Right lobe of liver (tissue), 6 donors: ENCODE results near the gene SH3GL2. TPM values are rescaled to one million over a fixed set of nuclear protein-coding genes. Genes with fewer than 3 reads are reported as not detected.

Experiments
- ATAC-seq, 4 donors: fragments of 200-7000 bp; cut with Tn5 transposase; one replicate each; pipeline ENCODE4 v1.9.1; 2020; ENCODE audit warnings: mild to moderate bottlenecking in 4 of 4, moderate library complexity in 4 of 4
- DNase-seq, 3 donors: peaks; one replicate each; pipeline ENCODE4 v3.0.0-alpha.2; 2020
- H3K27ac ChIP-seq, 3 donors: fragments of 200-600 bp; one replicate each; pipeline ENCODE4 v1.8.0; 2022
- H3K27me3 ChIP-seq, 2 donors: fragments of 200-600 bp; one replicate each; pipeline ENCODE4 v1.8.0; 2022
- H3K36me3 ChIP-seq, 4 donors: fragments of 200-600 bp; sonication (generic) in 1 of 4; one replicate each; pipeline versions ENCODE4 v1.5.1 to v1.8.0; 2017 to 2022; ENCODE audit warnings: control low read depth in 1 of 4
- H3K4me1 ChIP-seq, 4 donors: fragments of 200-600 bp; sonication (generic) in 1 of 4; one replicate each; pipeline versions ENCODE4 v1.5.1 to v1.8.0; 2017 to 2022; ENCODE audit warnings: control low read depth in 1 of 4
- H3K4me3 ChIP-seq, 3 donors: fragments of 200-600 bp; one replicate each; pipeline ENCODE4 v1.8.0; 2022
- H3K9me3 ChIP-seq, 4 donors: fragments of 200-600 bp; sonication (generic) in 1 of 4; one replicate each; pipeline versions ENCODE4 v1.5.1 to v1.8.0; 2017 to 2022; ENCODE audit warnings: control low read depth in 1 of 4
- CTCF ChIP-seq, 4 donors: fragments of 200-600 bp in 3 of 4; fragments of 450-650 bp in 1 of 4; IDR thresholded peaks; one replicate each; pipeline versions ENCODE4 v1.5.1 to v1.8.0; 2016 to 2022; ENCODE audit warnings: antibody characterized with exemption in 4 of 4, mild to moderate bottlenecking in 2 of 4
- POLR2A ChIP-seq: fragments of 450-650 bp; IDR thresholded peaks from one replicate; pipeline ENCODE4 v1.6.1; 2017; ENCODE audit warnings: antibody characterized with exemption, mild to moderate bottlenecking
- WGBS: methylation state at CpG from one replicate; pipeline ENCODE4 v1.1.6; 2018; ENCODE audit warnings: low coverage, low lambda C conversion rate; ENCODE audit not compliant: insufficient coverage; ENCODE audit errors: missing lambda C conversion rate; 5-methylcytosine and 5-hydroxymethylcytosine counted together
- intact Hi-C, 2 donors: fragments of 100-400 bp; cut with DNase I; formaldehyde crosslinking; loops; one replicate each; pipeline versions ENCODE4 v1.11.2 to v1.14.1; 2022
- total RNA-seq, 6 experiments: library from RNA; depleted of rRNA in 2 of 6; stranded (reverse); fragments of >200 nt in 2 of 6; fragmentation: NEBNext Ultra II Directional in 3 of 6; extraction: Animal tissue kit (Norgen Biotek cat#: 25700) in 3 of 6; gene quantifications; one replicate each; pipeline versions ENCODE4 v1.1.0 to v1.2.4, GENCODE V29; 2016 to 2023
- donor health status: DM: no; HTN: yes; CAD: no.
- donor health status: DM: no; HTN: no; CAD: no.
- donor health status: DM: no; HTN: no; CAD: no.
- donor health status: DM: no; HTN: yes; CAD: no.
- donor health status: DM: no; HTN: yes; CAD: no.

SH3GL2 gene
- total RNA-seq, 6 experiments from 2014 or later = 0.07 to 0.09 TPM; not detected in 4

- no peaks in the 10 kb centered on the region for H3K27me3 ChIP-seq
- ATAC-seq (no peak), DNase-seq (no peak)
- H3K4me1 ChIP-seq = no peaks in the 10 kb centered on the region
- no peak for TF ChIP-seq POLR2A
- no peak for TF ChIP-seq CTCF (IDR thresholded peaks at IDR 0.05)
- no peaks in the 10 kb centered on the region for H3K36me3 ChIP-seq
- intact Hi-C loops = no loop called here
- H3K9me3 ChIP-seq = no peaks in the 10 kb centered on the region
- H3K4me3 ChIP-seq = no peak overlapping the region
- H3K27ac ChIP-seq = no peak overlapping the region
Observed at GRCh38 chr9:17648516-17648915, 69.7 kb downstream of the SH3GL2 start.

GRCh38 chr9:17651725-17652124 is 72.9 kb downstream of the SH3GL2 start:
- TF ChIP-seq POLR2A (no peak), CTCF (IDR thresholded peaks at IDR 0.05) (no peak)
- Histone ChIP-seq H3K4me3 (no peak overlapping the region), H3K27me3 (no peaks in the 10 kb centered on the region), H3K4me1 (no peaks in the 10 kb centered on the region), H3K27ac (no peak overlapping the region), H3K9me3 (no peaks in the 10 kb centered on the region), H3K36me3 (no peaks in the 10 kb centered on the region)
- 46% methylated on average over 1 of the region's 1 CpG for WGBS
- DNase-seq (no peak), ATAC-seq (no peak)
- intact Hi-C loops = no loop called here

- H3K4me3 ChIP-seq = no peak overlapping the region
- DNase-seq = no peak
- H3K9me3 ChIP-seq = no peaks in the 10 kb centered on the region
- TF ChIP-seq CTCF (IDR thresholded peaks at IDR 0.05) (no peak), POLR2A (no peak)
- no peak for ATAC-seq
- no peak overlapping the region for H3K27ac ChIP-seq
- intact Hi-C loops = no loop called here
- no peaks in the 10 kb centered on the region for H3K27me3 ChIP-seq
- 58% methylated on average over 4 of the region's 4 CpGs for WGBS
- no peaks in the 10 kb centered on the region for H3K4me1 ChIP-seq
- no peaks in the 10 kb centered on the region for H3K36me3 ChIP-seq
Observed at GRCh38 chr9:17653947-17654465, 75.1 kb downstream of the SH3GL2 start.

- Histone ChIP-seq H3K9me3 (no peaks in the 10 kb centered on the region), H3K4me1 (no peaks in the 10 kb centered on the region), H3K4me3 (no peak overlapping the region), H3K27me3 (no peaks in the 10 kb centered on the region), H3K36me3 (no peaks in the 10 kb centered on the region), H3K27ac (no peak overlapping the region)
- DNase-seq (no peak), ATAC-seq (no peak)
- 57% methylated on average over 1 of the region's 1 CpG for WGBS
- TF ChIP-seq CTCF (IDR thresholded peaks at IDR 0.05) (no peak), POLR2A (no peak)
- intact Hi-C loops = no loop called here
Observed at GRCh38 chr9:17656889-17657288, 78.0 kb downstream of the SH3GL2 start.

GRCh38 chr9:17658237-17658636 is 79.4 kb downstream of the SH3GL2 start:
- intact Hi-C loops = no loop called here
- no peaks in the 10 kb centered on the region for H3K9me3 ChIP-seq

More at GRCh38 chr9:17658237-17658636, 79.4 kb downstream of the SH3GL2 start:
- ATAC-seq = no peak
- H3K27me3 ChIP-seq = no peaks in the 10 kb centered on the region
- no peak overlapping the region for H3K27ac ChIP-seq
- DNase-seq = no peak
- 23% methylated on average over 2 of the region's 2 CpGs for WGBS
- no peak overlapping the region for H3K4me3 ChIP-seq
- TF ChIP-seq POLR2A (no peak), CTCF (IDR thresholded peaks at IDR 0.05) (no peak)
- H3K4me1 ChIP-seq = no peaks in the 10 kb centered on the region
- H3K36me3 ChIP-seq = no peaks in the 10 kb centered on the region
